Activated naive CD8-positive, alpha-beta T cell treated with anti-CD3 and anti-CD28 coated beads for 36 hours (primary cell): ENCODE data around the gene ADCY2. TPM values are rescaled to one million over a fixed set of nuclear protein-coding genes. Genes with fewer than 3 reads are reported as not detected.

Source experiments
- DNase-seq: peaks from one replicate; pipeline ENCODE4 v3.0.0; 2021
- H3K27ac Mint-ChIP-seq: one replicate; pipeline ENCODE4 v1.8.0; 2022; ENCODE audit warnings: mild to moderate bottlenecking, moderate library complexity, mixed read lengths
- H3K27me3 Mint-ChIP-seq: one replicate; pipeline ENCODE4 v1.8.0; 2022; ENCODE audit warnings: mild to moderate bottlenecking, mixed read lengths
- H3K36me3 Mint-ChIP-seq: one replicate; pipeline ENCODE4 v1.8.0; 2021; ENCODE audit warnings: mild to moderate bottlenecking, mixed read lengths
- H3K4me1 Mint-ChIP-seq: one replicate; pipeline ENCODE4 v1.8.0; 2021; ENCODE audit warnings: mixed read lengths
- H3K4me3 Mint-ChIP-seq: one replicate; pipeline ENCODE4 v1.8.0; 2022; ENCODE audit warnings: mild to moderate bottlenecking, moderate library complexity, mixed read lengths
- H3K9me3 Mint-ChIP-seq: one replicate; pipeline ENCODE4 v1.8.0; 2022; ENCODE audit warnings: mixed read lengths
- total RNA-seq, 2 experiments: library from RNA; stranded (reverse); gene quantifications; one replicate each; pipeline ENCODE4 v1.2.3, GENCODE V29; 2021

ADCY2 gene
- total RNA-seq, 2 experiments from 2014 or later = not detected

GRCh38 chr5:7493622-7494021, 97.7 kb downstream of the ADCY2 start:
- H3K9me3 Mint-ChIP-seq = peaks cover 7% of the 10 kb centered on the region
- H3K36me3 Mint-ChIP-seq = no peaks in the 10 kb centered on the region
- no peak for DNase-seq
- no peaks in the 10 kb centered on the region for H3K27me3 Mint-ChIP-seq
- H3K4me3 Mint-ChIP-seq = no peak overlapping the region
- H3K27ac Mint-ChIP-seq = no peak overlapping the region
- no peaks in the 10 kb centered on the region for H3K4me1 Mint-ChIP-seq

GRCh38 chr5:7494481-7495130, 98.7 kb downstream of the ADCY2 start:
- DNase-seq = no peak
- H3K27ac Mint-ChIP-seq = no peak overlapping the region
- H3K4me3 Mint-ChIP-seq = no peak overlapping the region
- H3K9me3 Mint-ChIP-seq = peaks cover 3% of the 10 kb centered on the region
- no peaks in the 10 kb centered on the region for H3K27me3 Mint-ChIP-seq
- no peaks in the 10 kb centered on the region for H3K36me3 Mint-ChIP-seq
- no peaks in the 10 kb centered on the region for H3K4me1 Mint-ChIP-seq

- Mint-ChIP-seq H3K27me3 (no peaks in the 10 kb centered on the region), H3K36me3 (no peaks in the 10 kb centered on the region), H3K9me3 (peaks cover 2% of the 10 kb centered on the region)
Measured at GRCh38 chr5:7495131-7495517, 99.2 kb downstream of the ADCY2 start.

GRCh38 chr5:7500256-7500655, 104.3 kb downstream of the ADCY2 start:
- H3K36me3 Mint-ChIP-seq = no peaks in the 10 kb centered on the region
- no peak overlapping the region for H3K27ac Mint-ChIP-seq
- H3K4me3 Mint-ChIP-seq = no peak overlapping the region
- DNase-seq = no peak
- H3K9me3 Mint-ChIP-seq = peaks cover 2% of the 10 kb centered on the region
- H3K4me1 Mint-ChIP-seq = no peaks in the 10 kb centered on the region
- H3K27me3 Mint-ChIP-seq = no peaks in the 10 kb centered on the region

More at GRCh38 chr5:7495131-7495517, 99.2 kb downstream of the ADCY2 start:
- no peaks in the 10 kb centered on the region for H3K4me1 Mint-ChIP-seq
- H3K4me3 Mint-ChIP-seq = no peak overlapping the region
- no peak for DNase-seq
- no peak overlapping the region for H3K27ac Mint-ChIP-seq

- H3K27ac Mint-ChIP-seq = no peak overlapping the region
- no peak overlapping the region for H3K4me3 Mint-ChIP-seq
- peaks cover 2% of the 10 kb centered on the region for H3K9me3 Mint-ChIP-seq
- no peak for DNase-seq
- no peaks in the 10 kb centered on the region for H3K36me3 Mint-ChIP-seq
- H3K4me1 Mint-ChIP-seq = no peaks in the 10 kb centered on the region
- no peaks in the 10 kb centered on the region for H3K27me3 Mint-ChIP-seq
Measured at GRCh38 chr5:7501061-7501460, 105.1 kb downstream of the ADCY2 start.

GRCh38 chr5:7503564-7503963, 107.6 kb downstream of the ADCY2 start:
- no peaks in the 10 kb centered on the region for H3K36me3 Mint-ChIP-seq
- no peak for DNase-seq
- no peak overlapping the region for H3K4me3 Mint-ChIP-seq
- H3K4me1 Mint-ChIP-seq = no peaks in the 10 kb centered on the region
- H3K27ac Mint-ChIP-seq = no peak overlapping the region
- no peaks in the 10 kb centered on the region for H3K27me3 Mint-ChIP-seq
- H3K9me3 Mint-ChIP-seq = peaks cover 1% of the 10 kb centered on the region

GRCh38 chr5:7515284-7515914, 119.5 kb downstream of the ADCY2 start:
- H3K36me3 Mint-ChIP-seq = no peaks in the 10 kb centered on the region
- H3K9me3 Mint-ChIP-seq = no peaks in the 10 kb centered on the region
- DNase-seq = no peak
- no peak overlapping the region for H3K27ac Mint-ChIP-seq
- no peak overlapping the region for H3K4me3 Mint-ChIP-seq
- H3K27me3 Mint-ChIP-seq = no peaks in the 10 kb centered on the region
- H3K4me1 Mint-ChIP-seq = no peaks in the 10 kb centered on the region

GRCh38 chr5:7516253-7516652, 120.3 kb downstream of the ADCY2 start:
- Mint-ChIP-seq H3K9me3 (no peaks in the 10 kb centered on the region), H3K36me3 (no peaks in the 10 kb centered on the region), H3K27me3 (no peaks in the 10 kb centered on the region), H3K27ac (no peak overlapping the region), H3K4me3 (no peak overlapping the region), H3K4me1 (no peaks in the 10 kb centered on the region)
- no peak for DNase-seq

- Mint-ChIP-seq H3K4me1 (no peaks in the 10 kb centered on the region), H3K27me3 (no peaks in the 10 kb centered on the region)
Measured at GRCh38 chr5:7517006-7517405, 121.1 kb downstream of the ADCY2 start.

GRCh38 chr5:7518947-7519560, 123.1 kb downstream of the ADCY2 start:
- Mint-ChIP-seq H3K36me3 (no peaks in the 10 kb centered on the region), H3K9me3 (no peaks in the 10 kb centered on the region), H3K27me3 (no peaks in the 10 kb centered on the region), H3K4me1 (no peaks in the 10 kb centered on the region), H3K4me3 (no peak overlapping the region), H3K27ac (no peak overlapping the region)
- no peak for DNase-seq

More at GRCh38 chr5:7517006-7517405, 121.1 kb downstream of the ADCY2 start:
- no peak for DNase-seq
- Mint-ChIP-seq H3K27ac (no peak overlapping the region), H3K4me3 (no peak overlapping the region), H3K9me3 (no peaks in the 10 kb centered on the region), H3K36me3 (no peaks in the 10 kb centered on the region)

GRCh38 chr5:7519564-7519963, 123.6 kb downstream of the ADCY2 start:
- H3K4me3 Mint-ChIP-seq = no peak overlapping the region
- no peaks in the 10 kb centered on the region for H3K4me1 Mint-ChIP-seq
- DNase-seq = no peak
- no peaks in the 10 kb centered on the region for H3K9me3 Mint-ChIP-seq
- H3K27me3 Mint-ChIP-seq = no peaks in the 10 kb centered on the region
- no peaks in the 10 kb centered on the region for H3K36me3 Mint-ChIP-seq
- H3K27ac Mint-ChIP-seq = no peak overlapping the region

- H3K27ac Mint-ChIP-seq = no peak overlapping the region
- no peaks in the 10 kb centered on the region for H3K4me1 Mint-ChIP-seq
- no peaks in the 10 kb centered on the region for H3K36me3 Mint-ChIP-seq
- H3K27me3 Mint-ChIP-seq = no peaks in the 10 kb centered on the region
- H3K9me3 Mint-ChIP-seq = no peaks in the 10 kb centered on the region
- H3K4me3 Mint-ChIP-seq = no peak overlapping the region
- no peak for DNase-seq
Measured at GRCh38 chr5:7529880-7530279, 133.9 kb downstream of the ADCY2 start.

GRCh38 chr5:7533941-7534340, 138.0 kb downstream of the ADCY2 start:
- Mint-ChIP-seq H3K36me3 (no peaks in the 10 kb centered on the region), H3K27me3 (no peaks in the 10 kb centered on the region), H3K9me3 (no peaks in the 10 kb centered on the region), H3K4me1 (no peaks in the 10 kb centered on the region), H3K4me3 (no peak overlapping the region), H3K27ac (no peak overlapping the region)
- no peak for DNase-seq

- no peak for DNase-seq
- H3K9me3 Mint-ChIP-seq = no peaks in the 10 kb centered on the region
- H3K4me3 Mint-ChIP-seq = no peak overlapping the region
- H3K27ac Mint-ChIP-seq = no peak overlapping the region
- no peaks in the 10 kb centered on the region for H3K27me3 Mint-ChIP-seq
- H3K4me1 Mint-ChIP-seq = no peaks in the 10 kb centered on the region
- H3K36me3 Mint-ChIP-seq = no peaks in the 10 kb centered on the region
Measured at GRCh38 chr5:7534505-7534904, 138.6 kb downstream of the ADCY2 start.

- no peak overlapping the region for H3K4me3 Mint-ChIP-seq
- no peak overlapping the region for H3K27ac Mint-ChIP-seq
Measured at GRCh38 chr5:7537573-7537972, 141.6 kb downstream of the ADCY2 start.

GRCh38 chr5:7539571-7539970, 143.6 kb downstream of the ADCY2 start:
- no peaks in the 10 kb centered on the region for H3K36me3 Mint-ChIP-seq
- H3K9me3 Mint-ChIP-seq = no peaks in the 10 kb centered on the region
- no peaks in the 10 kb centered on the region for H3K4me1 Mint-ChIP-seq
- H3K4me3 Mint-ChIP-seq = no peak overlapping the region
- DNase-seq = no peak
- no peaks in the 10 kb centered on the region for H3K27me3 Mint-ChIP-seq
- H3K27ac Mint-ChIP-seq = no peak overlapping the region

More at GRCh38 chr5:7537573-7537972, 141.6 kb downstream of the ADCY2 start:
- no peaks in the 10 kb centered on the region for H3K27me3 Mint-ChIP-seq
- H3K4me1 Mint-ChIP-seq = no peaks in the 10 kb centered on the region
- H3K9me3 Mint-ChIP-seq = no peaks in the 10 kb centered on the region
- DNase-seq = no peak
- H3K36me3 Mint-ChIP-seq = no peaks in the 10 kb centered on the region
